Breast epithelium (tissue), 3 donors: ENCODE results near the gene PLXNA4.

Experiments
- POLR2A ChIP-seq: fragments of 450-650 bp; IDR thresholded peaks from one replicate; pipeline ENCODE4 v1.6.1; 2016; ENCODE audit warnings: antibody characterized with exemption, mild to moderate bottlenecking, moderate library complexity
- POLR2AphosphoS5 ChIP-seq, 3 donors: sonication (generic); formaldehyde crosslinking; IDR thresholded peaks; one replicate each; pipeline ENCODE4 v1.6.1; 2017; ENCODE audit warnings: antibody characterized with exemption in 3 of 3
- TF ChIP-seq, protein P1 (sequence below), 3 donors: fragments of 450-650 bp; IDR thresholded peaks; one replicate each; pipeline ENCODE4 v1.5.1; 2016 to 2017; ENCODE audit warnings: antibody characterized with exemption in 3 of 3, mild to moderate bottlenecking in 3 of 3, moderate library complexity in 3 of 3

DNA sequence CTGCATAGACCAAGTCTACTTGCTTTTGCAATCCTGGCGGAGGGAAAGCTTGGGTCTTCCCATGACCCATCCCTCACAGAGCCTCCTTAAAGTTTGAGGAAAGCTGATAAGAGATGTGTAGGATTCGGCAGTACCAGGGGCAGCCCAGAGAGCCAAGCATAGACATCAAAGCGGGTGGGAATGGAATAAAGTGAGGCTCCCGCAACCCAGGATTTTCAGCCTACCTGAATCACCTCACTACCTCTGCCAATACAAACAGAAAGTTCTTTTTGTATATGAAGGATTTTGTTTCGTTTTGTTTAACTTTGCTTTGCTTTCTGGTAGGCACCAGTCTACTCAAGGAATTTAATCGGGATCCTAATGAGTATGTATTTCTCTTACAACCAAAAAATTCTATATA lies 451.7 kb downstream of the PLXNA4 start:
- no peak for TF ChIP-seq POLR2AphosphoS5 (IDR thresholded peaks at IDR 0.05)
- TF ChIP-seq, protein P1, sequence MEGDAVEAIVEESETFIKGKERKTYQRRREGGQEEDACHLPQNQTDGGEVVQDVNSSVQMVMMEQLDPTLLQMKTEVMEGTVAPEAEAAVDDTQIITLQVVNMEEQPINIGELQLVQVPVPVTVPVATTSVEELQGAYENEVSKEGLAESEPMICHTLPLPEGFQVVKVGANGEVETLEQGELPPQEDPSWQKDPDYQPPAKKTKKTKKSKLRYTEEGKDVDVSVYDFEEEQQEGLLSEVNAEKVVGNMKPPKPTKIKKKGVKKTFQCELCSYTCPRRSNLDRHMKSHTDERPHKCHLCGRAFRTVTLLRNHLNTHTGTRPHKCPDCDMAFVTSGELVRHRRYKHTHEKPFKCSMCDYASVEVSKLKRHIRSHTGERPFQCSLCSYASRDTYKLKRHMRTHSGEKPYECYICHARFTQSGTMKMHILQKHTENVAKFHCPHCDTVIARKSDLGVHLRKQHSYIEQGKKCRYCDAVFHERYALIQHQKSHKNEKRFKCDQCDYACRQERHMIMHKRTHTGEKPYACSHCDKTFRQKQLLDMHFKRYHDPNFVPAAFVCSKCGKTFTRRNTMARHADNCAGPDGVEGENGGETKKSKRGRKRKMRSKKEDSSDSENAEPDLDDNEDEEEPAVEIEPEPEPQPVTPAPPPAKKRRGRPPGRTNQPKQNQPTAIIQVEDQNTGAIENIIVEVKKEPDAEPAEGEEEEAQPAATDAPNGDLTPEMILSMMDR (IDR thresholded peaks at IDR 0.05) = no peak
- no peak for TF ChIP-seq POLR2A
